AG10803 (cell line): ENCODE results near the gene SNX14.
"Not testable (repeated sequence)": the region's sequence is repeated elsewhere in the genome, so short reads cannot be mapped to it uniquely, and the experiment has no call there.

Experiments
- DNase-seq: peaks from one replicate; pipeline ENCODE4 v3.0.0; 2010; ENCODE audit warnings: low read depth
- H3K4me3 ChIP-seq: 2 replicates; pipeline ENCODE4 v1.5.1; 2011; ENCODE audit warnings: mild to moderate bottlenecking, low read length, control low read depth
- CTCF ChIP-seq: conservative IDR thresholded peaks from 2 replicates; pipeline ENCODE4 v1.5.1; 2011; ENCODE audit warnings: mild to moderate bottlenecking, low read length, control low read depth, inconsistent platforms

The SNX14 gene

GRCh38 chr6:85544776-85545175 is 48.9 kb downstream of the SNX14 start:
- DNase-seq = peak; percentile 58
- no peak overlapping the region for H3K4me3 ChIP-seq
- no peak for TF ChIP-seq CTCF

GRCh38 chr6:85537055-85537494 is 56.6 kb downstream of the SNX14 start:
- peak; percentile 20 for DNase-seq
- TF ChIP-seq CTCF = peak; percentile 63
- no peak overlapping the region for H3K4me3 ChIP-seq

- not testable (repeated sequence) for DNase-seq, H3K4me3 ChIP-seq
These were observed 69.4 kb downstream of the SNX14 start for GRCh38 chr6:85524281-85524680.

- no peak overlapping the region for H3K4me3 ChIP-seq
- peak; percentile 45 for DNase-seq
- no peak for TF ChIP-seq CTCF
These were observed 77.5 kb downstream of the SNX14 start for GRCh38 chr6:85516168-85516567.

GRCh38 chr6:85506441-85507093 is 87.1 kb downstream of the SNX14 start:
- TF ChIP-seq CTCF = no peak
- DNase-seq = no peak
- no peak overlapping the region for H3K4me3 ChIP-seq

- DNase-seq = no peak
- TF ChIP-seq CTCF = no peak
These were observed 94.9 kb downstream of the SNX14 start for GRCh38 chr6:85498596-85499258.

GRCh38 chr6:85496856-85497255 is 96.8 kb downstream of the SNX14 start:
- no peak for DNase-seq
- H3K4me3 ChIP-seq = no peak overlapping the region
- no peak for TF ChIP-seq CTCF

More at GRCh38 chr6:85498596-85499258, 94.9 kb downstream of the SNX14 start:
- H3K4me3 ChIP-seq = no peak overlapping the region
